ENCODE data around the gene OR4M1.

DNA sequence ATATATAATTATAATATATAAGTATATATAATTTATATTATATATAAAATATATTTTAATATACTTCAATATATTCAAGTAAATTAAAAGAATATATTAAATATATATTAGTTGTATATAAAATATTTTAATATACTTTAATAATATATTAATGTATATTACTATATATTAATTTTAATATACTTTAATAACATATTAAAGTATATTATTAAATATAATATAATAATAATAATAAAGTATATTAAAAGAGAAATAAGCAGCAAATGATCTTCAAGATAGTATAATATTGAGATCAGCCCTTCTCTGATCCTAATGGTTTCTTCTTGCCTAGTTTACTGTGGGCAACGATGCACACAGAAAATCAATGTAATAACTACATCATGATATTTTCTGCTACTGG, 2.3 kb downstream of the OR4M1 start:
- TF ChIP-seq, protein P1, sequence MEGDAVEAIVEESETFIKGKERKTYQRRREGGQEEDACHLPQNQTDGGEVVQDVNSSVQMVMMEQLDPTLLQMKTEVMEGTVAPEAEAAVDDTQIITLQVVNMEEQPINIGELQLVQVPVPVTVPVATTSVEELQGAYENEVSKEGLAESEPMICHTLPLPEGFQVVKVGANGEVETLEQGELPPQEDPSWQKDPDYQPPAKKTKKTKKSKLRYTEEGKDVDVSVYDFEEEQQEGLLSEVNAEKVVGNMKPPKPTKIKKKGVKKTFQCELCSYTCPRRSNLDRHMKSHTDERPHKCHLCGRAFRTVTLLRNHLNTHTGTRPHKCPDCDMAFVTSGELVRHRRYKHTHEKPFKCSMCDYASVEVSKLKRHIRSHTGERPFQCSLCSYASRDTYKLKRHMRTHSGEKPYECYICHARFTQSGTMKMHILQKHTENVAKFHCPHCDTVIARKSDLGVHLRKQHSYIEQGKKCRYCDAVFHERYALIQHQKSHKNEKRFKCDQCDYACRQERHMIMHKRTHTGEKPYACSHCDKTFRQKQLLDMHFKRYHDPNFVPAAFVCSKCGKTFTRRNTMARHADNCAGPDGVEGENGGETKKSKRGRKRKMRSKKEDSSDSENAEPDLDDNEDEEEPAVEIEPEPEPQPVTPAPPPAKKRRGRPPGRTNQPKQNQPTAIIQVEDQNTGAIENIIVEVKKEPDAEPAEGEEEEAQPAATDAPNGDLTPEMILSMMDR (conservative IDR thresholded peaks at IDR 0.05; ENCODE audit: low read length), result no peak
- no peak for TF ChIP-seq EZH2phosphoT487 (IDR thresholded peaks at IDR 0.05; ENCODE audit: borderline replicate concordance)

Measured in Loucy (cell line).